Measurements from ENCODE around the gene GNA15.

DNA sequence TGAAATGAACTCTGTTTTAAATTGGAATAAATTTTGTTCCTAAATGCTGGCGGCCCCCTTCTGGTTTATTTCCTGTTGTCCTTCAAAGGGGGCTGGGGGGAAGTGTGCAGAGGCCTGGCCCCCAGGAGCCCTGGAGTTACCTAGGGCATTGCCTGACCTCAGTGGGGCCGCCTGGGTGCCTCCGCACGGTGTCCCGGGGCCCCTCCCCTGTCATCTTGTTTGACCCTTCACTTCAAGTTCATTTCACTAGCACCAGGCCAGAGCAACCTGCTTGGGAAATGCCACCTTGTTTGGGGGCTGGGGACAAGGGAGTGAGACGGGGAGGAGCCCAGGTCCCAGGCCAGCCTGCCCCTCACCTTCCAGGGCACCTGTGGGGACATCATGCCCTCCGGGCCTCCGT is 11.9 kb upstream of the GNA15 start:
- TF ChIP-seq, protein P1, sequence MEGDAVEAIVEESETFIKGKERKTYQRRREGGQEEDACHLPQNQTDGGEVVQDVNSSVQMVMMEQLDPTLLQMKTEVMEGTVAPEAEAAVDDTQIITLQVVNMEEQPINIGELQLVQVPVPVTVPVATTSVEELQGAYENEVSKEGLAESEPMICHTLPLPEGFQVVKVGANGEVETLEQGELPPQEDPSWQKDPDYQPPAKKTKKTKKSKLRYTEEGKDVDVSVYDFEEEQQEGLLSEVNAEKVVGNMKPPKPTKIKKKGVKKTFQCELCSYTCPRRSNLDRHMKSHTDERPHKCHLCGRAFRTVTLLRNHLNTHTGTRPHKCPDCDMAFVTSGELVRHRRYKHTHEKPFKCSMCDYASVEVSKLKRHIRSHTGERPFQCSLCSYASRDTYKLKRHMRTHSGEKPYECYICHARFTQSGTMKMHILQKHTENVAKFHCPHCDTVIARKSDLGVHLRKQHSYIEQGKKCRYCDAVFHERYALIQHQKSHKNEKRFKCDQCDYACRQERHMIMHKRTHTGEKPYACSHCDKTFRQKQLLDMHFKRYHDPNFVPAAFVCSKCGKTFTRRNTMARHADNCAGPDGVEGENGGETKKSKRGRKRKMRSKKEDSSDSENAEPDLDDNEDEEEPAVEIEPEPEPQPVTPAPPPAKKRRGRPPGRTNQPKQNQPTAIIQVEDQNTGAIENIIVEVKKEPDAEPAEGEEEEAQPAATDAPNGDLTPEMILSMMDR (IDR thresholded peaks at IDR 0.05) = no peak
- TF ChIP-seq POLR2A (IDR thresholded peaks at IDR 0.05) = no peak

Measured in esophagus squamous epithelium (tissue), 4 donors.